Liver (tissue), 3 donors: Measurements from ENCODE around the gene CLN6.

ENCODE experiments used
- CTCF ChIP-seq: fragments of 150-350 bp; IDR thresholded peaks from 2 replicates; pipeline ENCODE4 v1.5.1; 2017; ENCODE audit warnings: improper control_type of control experiment, low read depth, low read length; ENCODE audit not compliant: missing input control
- EGR1 ChIP-seq, 2 donors: IDR thresholded peaks; 2 replicates each; pipeline ENCODE4 v1.6.1; 2016 to 2018; ENCODE audit warnings: antibody characterized with exemption in 2 of 2, low read depth in 2 of 2
- JUND ChIP-seq, 2 donors: IDR thresholded peaks; 2 replicates each; pipeline ENCODE4 v1.6.1; 2016; ENCODE audit warnings: antibody characterized with exemption in 2 of 2
- RAD21 ChIP-seq, 2 donors: IDR thresholded peaks; 2 replicates each; pipeline ENCODE4 v1.6.1; 2016; ENCODE audit warnings: antibody characterized with exemption in 2 of 2, mild to moderate bottlenecking in 2 of 2
- REST ChIP-seq: IDR thresholded peaks from 2 replicates; pipeline ENCODE4 v1.6.1; 2016; ENCODE audit warnings: antibody characterized with exemption, mild to moderate bottlenecking
- SP1 ChIP-seq: IDR thresholded peaks from 2 replicates; pipeline ENCODE4 v1.6.1; 2018; ENCODE audit warnings: antibody characterized with exemption, mild to moderate bottlenecking
- TF ChIP-seq, protein P1 (sequence below): IDR thresholded peaks from 2 replicates; pipeline ENCODE4 v1.6.1; 2016; ENCODE audit warnings: antibody characterized with exemption
- TF ChIP-seq, protein P2 (sequence below): IDR thresholded peaks from 2 replicates; pipeline ENCODE4 v1.6.1; 2016; ENCODE audit warnings: antibody characterized with exemption
- donor health status: healthy.
- donor health status: healthy.

DNA sequence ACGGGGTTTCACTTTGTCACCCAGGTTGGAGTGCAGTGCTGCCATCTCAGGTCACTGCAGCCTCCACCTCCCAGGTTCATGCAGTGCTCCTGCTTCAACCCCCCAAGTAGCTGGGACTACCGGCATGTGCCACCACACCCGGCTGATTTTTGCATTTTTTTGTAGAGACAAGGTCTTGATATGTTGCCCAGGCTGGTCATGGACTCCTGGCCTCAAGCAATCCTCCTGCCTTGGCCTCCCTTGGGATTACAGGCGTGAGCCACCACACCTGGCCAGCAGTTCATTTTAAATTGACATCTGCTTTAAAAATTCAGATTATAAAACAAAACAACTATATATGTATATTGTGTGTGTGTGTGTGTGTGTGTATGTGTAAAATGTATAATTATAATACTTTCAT, 62.7 kb downstream of the CLN6 start:
- TF ChIP-seq CTCF (no peak), REST (no peak), JUND (IDR thresholded peaks at IDR 0.05) (no peak), RAD21 (IDR thresholded peaks at IDR 0.05) (no peak), SP1 (no peak), EGR1 (IDR thresholded peaks at IDR 0.05; ENCODE audit: low read depth in 2 of 2) (no peak)
- TF ChIP-seq, protein P1, sequence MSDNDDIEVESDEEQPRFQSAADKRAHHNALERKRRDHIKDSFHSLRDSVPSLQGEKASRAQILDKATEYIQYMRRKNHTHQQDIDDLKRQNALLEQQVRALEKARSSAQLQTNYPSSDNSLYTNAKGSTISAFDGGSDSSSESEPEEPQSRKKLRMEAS: no peak
- TF ChIP-seq, protein P2, sequence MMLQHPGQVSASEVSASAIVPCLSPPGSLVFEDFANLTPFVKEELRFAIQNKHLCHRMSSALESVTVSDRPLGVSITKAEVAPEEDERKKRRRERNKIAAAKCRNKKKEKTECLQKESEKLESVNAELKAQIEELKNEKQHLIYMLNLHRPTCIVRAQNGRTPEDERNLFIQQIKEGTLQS: no peak
